B cell (primary cell): Measurements from ENCODE around the gene CPE.

Source experiments
- CTCF ChIP-seq: fragments of 200-600 bp; IDR thresholded peaks from one replicate; pipeline ENCODE4 v1.8.0; 2022; ENCODE audit warnings: antibody characterized with exemption, mild to moderate bottlenecking
- EZH2 ChIP-seq: IDR thresholded peaks from 2 replicates; pipeline ENCODE4 v1.6.1; 2012; ENCODE audit warnings: borderline replicate concordance, low read depth, mild to moderate bottlenecking, moderate library complexity, low read length; ENCODE audit not compliant: insufficient read depth, poor library complexity, severe bottlenecking

- TF ChIP-seq CTCF (peak; percentile 92), EZH2 (no peak)
These were observed 86.1 kb downstream of the CPE start for GRCh38 chr4:165464813-165465381.
